HepG2 (cell line): Measurements from ENCODE around the gene MFGE8. TPM values are rescaled to one million over a fixed set of nuclear protein-coding genes. Genes with fewer than 3 reads are reported as not detected.

Experiments
- ATAC-seq: fragments of 200-7000 bp; cut with Tn5 transposase; 3 replicates; pipeline ENCODE4 v1.9.1; 2020; ENCODE audit warnings: mild to moderate bottlenecking, moderate library complexity
- BruUV-seq: library from RNA; stranded (reverse); fragments of 400-500 nt; replicated peaks from 2 replicates; lab custom pipeline; 2021; lab: Mats Ljungman, UMichigan
- CTCF ChIA-PET: fragments of 300-600 bp; formaldehyde crosslinking; extraction: SDS; loops from one replicate; lab custom pipeline; 2021; ENCODE audit warnings: low total read pairs, inconsistent platforms, low intra/inter-chr PET ratio; lab: Yijun Ruan, JAX
- POLR2A ChIA-PET: fragments of 350-600 bp; sonication (Branson Sonifier 250); formaldehyde crosslinking; loops from one replicate; lab custom pipeline; 2020; ENCODE audit warnings: antibody characterized with exemption, inconsistent platforms; lab: Yijun Ruan, JAX
- DNase-seq: peaks from one replicate; pipeline ENCODE4 v3.0.0-alpha.2; 2015; ENCODE audit warnings: low spot score
- FAIRE-seq: peaks from 3 replicates; lab custom pipeline; 2011; peaks lifted over from hg19 to GRCh38; lab: Jason Lieb, UNC
- H2AFZ ChIP-seq: one replicate; pipeline ENCODE4 v1.6.1; 2011; ENCODE audit warnings: low read length, inconsistent platforms
- H3K27ac ChIP-seq: fragments of 300-600 bp; 3 replicates; pipeline ENCODE4 v1.8.0; 2011; ENCODE audit warnings: mixed run types, mild to moderate bottlenecking, mixed read lengths, low read length, inconsistent platforms; ENCODE audit not compliant: insufficient read depth; ENCODE audit errors: extremely low read length
- H3K27me3 ChIP-seq, 2 experiments: fragments of 200-600 bp in 1 of 2; 2 replicates in 1 of 2; 3 replicates in 1 of 2; pipeline versions ENCODE4 v1.6.0 to v1.8.0; 2011; ENCODE audit warnings: low read length in 2 of 2, mild to moderate bottlenecking in 2 of 2, moderate library complexity in 2 of 2, inconsistent platforms in 1 of 2; ENCODE audit not compliant: insufficient read depth in 2 of 2, control insufficient read depth in 1 of 2
- H3K36me3 ChIP-seq, 2 experiments: fragments of 200-600 bp in 1 of 2; replicated peaks in 1 of 2; 2 replicates in 1 of 2; 3 replicates in 1 of 2; pipeline versions ENCODE4 v1.5.1 to v1.8.0; 2011; ENCODE audit warnings: low read length in 2 of 2, inconsistent platforms in 1 of 2; ENCODE audit not compliant: insufficient read depth in 2 of 2, control insufficient read depth in 1 of 2
- H3K4me1 ChIP-seq: 2 replicates; pipeline ENCODE4 v1.5.1; 2012; ENCODE audit warnings: low read length, inconsistent platforms; ENCODE audit not compliant: insufficient read depth
- H3K4me2 ChIP-seq: 2 replicates; pipeline ENCODE4 v1.6.0; 2011; ENCODE audit warnings: low read depth, low read length, inconsistent platforms
- H3K4me3 ChIP-seq, 3 experiments: fragments of 200-600 bp in 1 of 3; sonication (generic), shearing (Covaris generic) in 1 of 3; replicated peaks in 1 of 3; 2 replicates each; pipeline ENCODE4 v1.5.1; 2011 to 2016; ENCODE audit warnings: low read length in 3 of 3, inconsistent platforms in 2 of 3, low read depth in 2 of 3, mild to moderate bottlenecking in 2 of 3, control low read depth in 1 of 3, mixed read lengths in 1 of 3; ENCODE audit not compliant: insufficient read depth in 1 of 3
- H3K79me2 ChIP-seq: one replicate; pipeline ENCODE4 v1.6.1; 2011; ENCODE audit warnings: low read length, inconsistent platforms; ENCODE audit not compliant: insufficient read depth
- H3K9ac ChIP-seq: 2 replicates; pipeline ENCODE4 v1.6.0; 2011; ENCODE audit warnings: mild to moderate bottlenecking, low read depth, low read length, inconsistent platforms; ENCODE audit not compliant: insufficient read depth
- H3K9me3 ChIP-seq: 2 replicates; pipeline ENCODE4 v1.5.1; 2012; ENCODE audit warnings: mild to moderate bottlenecking, low read length
- H4K20me1 ChIP-seq: 2 replicates; pipeline ENCODE4 v1.6.0; 2011; ENCODE audit warnings: inconsistent platforms, mild to moderate bottlenecking, low read length, moderate library complexity; ENCODE audit not compliant: insufficient read depth
- CREB3 ChIP-seq: sonication (generic); formaldehyde crosslinking; IDR thresholded peaks from 2 replicates; pipeline ENCODE4 v1.5.0; 2020; ENCODE audit warnings: missing genetic modification reagents
- EEA1 ChIP-seq: sonication (generic); formaldehyde crosslinking; IDR thresholded peaks from 2 replicates; pipeline ENCODE4 v1.5.1; 2020; ENCODE audit warnings: mild to moderate bottlenecking, missing genetic modification reagents, borderline replicate concordance
- GPBP1L1 ChIP-seq: sonication (generic); formaldehyde crosslinking; IDR thresholded peaks from 2 replicates; pipeline ENCODE4 v1.5.0; 2020; ENCODE audit warnings: mild to moderate bottlenecking, missing genetic modification reagents
- HOXD1 ChIP-seq: sonication (generic); formaldehyde crosslinking; IDR thresholded peaks from 2 replicates; pipeline ENCODE4 v1.5.0; 2020; ENCODE audit warnings: missing genetic modification reagents
- LBX2 ChIP-seq: sonication (generic); formaldehyde crosslinking; IDR thresholded peaks from 2 replicates; pipeline ENCODE4 v1.5.0; 2020; ENCODE audit warnings: missing genetic modification reagents, mild to moderate bottlenecking, borderline replicate concordance
- NKX3-1 ChIP-seq: sonication (generic); formaldehyde crosslinking; IDR thresholded peaks from 2 replicates; pipeline ENCODE4 v1.5.0; 2020; ENCODE audit warnings: missing genetic modification reagents
- NR3C1 ChIP-seq: sonication (generic); formaldehyde crosslinking; IDR thresholded peaks from 2 replicates; pipeline ENCODE4 v1.4.0; 2020; ENCODE audit warnings: missing genetic modification reagents
- POGK ChIP-seq: sonication (generic); formaldehyde crosslinking; conservative IDR thresholded peaks from 2 replicates; pipeline ENCODE4 v1.8.0; 2022; ENCODE audit warnings: mild to moderate bottlenecking, moderate library complexity, missing genetic modification reagents
- SUZ12 ChIP-seq: fragments of 150-350 bp; IDR thresholded peaks from 2 replicates; pipeline ENCODE4 v1.6.1; 2014; ENCODE audit warnings: low read depth, low read length
- TEAD3 ChIP-seq: optimal IDR thresholded peaks from 2 replicates; pipeline ENCODE3; 2016; ENCODE audit warnings: borderline replicate concordance
- ZBTB21 ChIP-seq: sonication (generic); formaldehyde crosslinking; IDR thresholded peaks from 2 replicates; pipeline ENCODE4 v1.4.0; 2020; ENCODE audit warnings: missing genetic modification reagents
- ZNF260 ChIP-seq: sonication (generic); formaldehyde crosslinking; IDR thresholded peaks from 2 replicates; pipeline ENCODE4 v1.4.0; 2020; ENCODE audit warnings: missing genetic modification reagents, low read depth, mild to moderate bottlenecking, borderline replicate concordance
- ZNF460 ChIP-seq: sonication (generic); formaldehyde crosslinking; IDR thresholded peaks from 2 replicates; pipeline ENCODE4 v1.5.1; 2020; ENCODE audit warnings: missing genetic modification reagents, mild to moderate bottlenecking, borderline replicate concordance
- ZNF672 ChIP-seq: sonication (generic); formaldehyde crosslinking; IDR thresholded peaks from 2 replicates; pipeline ENCODE4 v1.8.1; 2022; ENCODE audit warnings: missing genetic modification reagents
- ZNF75D ChIP-seq: sonication (generic); formaldehyde crosslinking; IDR thresholded peaks from 2 replicates; pipeline ENCODE4 v1.8.1; 2023; ENCODE audit warnings: missing genetic modification reagents, mild to moderate bottlenecking, borderline replicate concordance
- ZNF816 ChIP-seq: sonication (generic); formaldehyde crosslinking; IDR thresholded peaks from 2 replicates; pipeline ENCODE4 v1.8.0; 2022; ENCODE audit warnings: missing genetic modification reagents, mild to moderate bottlenecking, borderline replicate concordance
- WGBS: methylation state at CpG from one replicate; pipeline ENCODE4 v1.1.6; 2017; ENCODE audit warnings: low lambda C conversion rate; 5-methylcytosine and 5-hydroxymethylcytosine counted together
- in situ Hi-C: cut with HindIII; loops from 2 replicates; pipeline ENCODE4 v1.10.0; 2017; ENCODE audit warnings: low pct_unique_long_range_greater_than_20kb; ENCODE audit not compliant: extremely low pct_ligation_motif_present
- intact Hi-C: fragments of 100-400 bp; cut with micrococcal nuclease; formaldehyde crosslinking; loops from one replicate; pipeline ENCODE4 v1.10.0; 2022; ENCODE audit not compliant: unreplicated experiment
- polyA plus RNA-seq, 8 experiments: library from polyadenylated mRNA; depleted of rRNA in 3 of 8; stranded (reverse) in 7 of 8; unstranded in 1 of 8; fragments of >200 nt; fragmentation: Illumina TruSeq in 4 of 8; extraction: Trizol in 4 of 8; gene quantifications; 2 replicates each; pipeline versions ENCODE4 v1.2.1 to v1.2.3, GENCODE V29; 2011 to 2016; ENCODE audit warnings: low read depth in 4 of 8, missing spikeins in 1 of 8, mixed read lengths in 1 of 8; ENCODE audit not compliant: insufficient read depth in 1 of 8
- total RNA-seq, 5 experiments: library from RNA; depleted of rRNA; stranded (reverse); fragments of >200 nt; fragmentation: Illumina TruSeq; extraction: Trizol; gene quantifications; 2 replicates each; pipeline ENCODE4 v1.2.3, GENCODE V29; 2016; ENCODE audit warnings: low read depth in 1 of 5

MFGE8 gene
- total and polyA plus RNA-seq, 2 of the 13 experiments (the other 11 are each of a cell fraction or from before 2014, with no cell fraction given) = 3.4 to 22.1 TPM

- Histone ChIP-seq H3K9me3 (no peaks in the 10 kb centered on the region), H2AFZ (no peak overlapping the region), H3K36me3 (no peaks in the 10 kb centered on the region), H3K4me3 (no peak overlapping the region), H3K79me2 (no peaks in the 10 kb centered on the region), H3K4me1 (peaks cover 34% of the 10 kb centered on the region), H3K4me2 (no peak overlapping the region), H3K27me3 (peaks cover 5 to 23% of the 10 kb centered on the region in 2 experiments)
- in situ Hi-C loops = no loop called here
- CTCF ChIA-PET = no interaction called here
- no TSS peak for BruUV-seq
- no peak for ATAC-seq
- POLR2A ChIA-PET = no interaction called here
- FAIRE-seq = no peak
- TF ChIP-seq NR3C1 (CRISPR knock-in tag) = no peak
- no peak for TF ChIP-seq ZNF816 (CRISPR knock-in tag)
- TF ChIP-seq NKX3-1 = no peak
- no peak for TF ChIP-seq LBX2
- TF ChIP-seq ZNF75D = no peak
- no peak for TF ChIP-seq ZNF672 (CRISPR knock-in tag)
- no peak for TF ChIP-seq CREB3 (CRISPR knock-in tag)
- TF ChIP-seq GPBP1L1 = no peak
- TF ChIP-seq EEA1 (CRISPR knock-in tag) = no peak
- TF ChIP-seq ZNF260 = no peak
- TF ChIP-seq ZBTB21 = no peak
- TF ChIP-seq ZNF460 = no peak
- no peak for TF ChIP-seq HOXD1 (CRISPR knock-in tag)
- no peak for TF ChIP-seq TEAD3
- TF ChIP-seq SUZ12 = no peak
- no peak for TF ChIP-seq POGK
- TF ChIP-seq, all 625 proteins: peak for 0
- 69% methylated on average over 4 of the region's 9 CpGs for WGBS
- DNase-seq = no peak
- H4K20me1 ChIP-seq = no peaks in the 10 kb centered on the region
- H3K9ac ChIP-seq = no peak overlapping the region
- no peak overlapping the region for H3K27ac ChIP-seq
- intact Hi-C loops = loop anchor here (10.0 kb wide), 1 partner anchor 276 kb away; no protein-coding TSS in a partner anchor
Observed at GRCh38 chr15:88899251-88899650, 13.9 kb downstream of the MFGE8 start.
